Breast epithelium (tissue), 4 donors: ENCODE results near the gene TRIM67. TPM values are rescaled to one million over a fixed set of nuclear protein-coding genes. Genes with fewer than 3 reads are reported as not detected.

Source experiments
- DNase-seq, 2 donors: peaks; one replicate each; pipeline ENCODE4 v3.0.0-alpha.2; 2019; ENCODE audit warnings: low spot score in 2 of 2
- H3K27ac ChIP-seq, 2 donors: fragments of 200-600 bp; sonication (generic) in 1 of 2; one replicate each; pipeline ENCODE4 v1.5.1; 2016 to 2019; ENCODE audit warnings: mild to moderate bottlenecking in 1 of 2
- H3K27me3 ChIP-seq, 2 donors: fragments of 200-600 bp; sonication (generic) in 1 of 2; one replicate each; pipeline versions ENCODE4 v1.5.1 to v1.6.0; 2017 to 2019; ENCODE audit warnings: control low read depth in 1 of 2, mild to moderate bottlenecking in 1 of 2
- H3K36me3 ChIP-seq: fragments of 200-600 bp; one replicate; pipeline ENCODE4 v1.5.1; 2019
- H3K4me1 ChIP-seq, 2 donors: fragments of 200-600 bp; sonication (generic); one replicate each; pipeline ENCODE4 v1.5.1; 2016 to 2019; ENCODE audit warnings: control low read depth in 1 of 2
- H3K4me3 ChIP-seq, 3 donors: fragments of 200-600 bp; sonication (generic); 1 replicate in 2 of 3; 2 replicates in 1 of 3; pipeline ENCODE4 v1.5.1; 2016 to 2019; ENCODE audit warnings: mild to moderate bottlenecking in 3 of 3, moderate library complexity in 2 of 3
- H3K9me3 ChIP-seq, 2 donors: fragments of 200-600 bp; sonication (generic) in 1 of 2; one replicate each; pipeline ENCODE4 v1.5.1; 2016 to 2019; ENCODE audit warnings: control low read depth in 1 of 2
- POLR2A ChIP-seq: fragments of 450-650 bp; IDR thresholded peaks from one replicate; pipeline ENCODE4 v1.6.1; 2016; ENCODE audit warnings: antibody characterized with exemption, mild to moderate bottlenecking, moderate library complexity
- POLR2AphosphoS5 ChIP-seq, 3 donors: sonication (generic); formaldehyde crosslinking; IDR thresholded peaks; one replicate each; pipeline ENCODE4 v1.6.1; 2017; ENCODE audit warnings: antibody characterized with exemption in 3 of 3
- intact Hi-C: fragments of 100-400 bp; cut with DNase I; formaldehyde crosslinking; loops from one replicate; pipeline ENCODE4 v1.15.1; 2023; ENCODE audit warnings: low total_unique reads
- total RNA-seq, 3 donors: library from RNA; depleted of rRNA; stranded (reverse); fragments of >200 nt; gene quantifications; one replicate each; pipeline ENCODE4 v1.1.0, GENCODE V29; 2016
- TF ChIP-seq, protein P1 (sequence below), 3 donors: fragments of 450-650 bp; IDR thresholded peaks; one replicate each; pipeline ENCODE4 v1.5.1; 2016 to 2017; ENCODE audit warnings: antibody characterized with exemption in 3 of 3, mild to moderate bottlenecking in 3 of 3, moderate library complexity in 3 of 3

TRIM67 gene
- total RNA-seq, 3 donors from 2014 or later, result not detected

DNA sequence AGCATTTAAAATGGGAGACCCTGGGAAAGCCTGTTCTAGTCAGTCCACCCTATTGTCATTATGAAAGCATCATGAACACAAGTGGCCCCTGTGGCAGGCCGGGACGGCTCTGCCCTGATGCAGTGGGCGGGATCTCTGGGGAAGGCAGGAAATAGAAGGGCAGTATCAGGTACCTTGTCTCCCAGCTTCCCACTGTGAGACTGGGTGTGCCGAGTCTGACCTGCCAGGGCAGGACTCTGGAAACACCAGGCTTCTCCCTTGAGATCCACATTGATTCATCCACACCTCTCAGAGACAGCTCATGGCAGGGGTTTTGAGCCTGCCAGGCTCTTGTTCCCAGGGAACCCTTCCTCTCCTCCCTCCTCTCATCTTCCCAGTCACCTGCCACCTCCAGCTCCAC, 54.6 kb downstream of the TRIM67 start:
- no peaks in the 10 kb centered on the region for H3K27me3 ChIP-seq
- intact Hi-C loops, result no loop called here
- no peaks in the 10 kb centered on the region for H3K9me3 ChIP-seq
- TF ChIP-seq POLR2A (no peak), POLR2AphosphoS5 (IDR thresholded peaks at IDR 0.05) (no peak)
- TF ChIP-seq, protein P1, sequence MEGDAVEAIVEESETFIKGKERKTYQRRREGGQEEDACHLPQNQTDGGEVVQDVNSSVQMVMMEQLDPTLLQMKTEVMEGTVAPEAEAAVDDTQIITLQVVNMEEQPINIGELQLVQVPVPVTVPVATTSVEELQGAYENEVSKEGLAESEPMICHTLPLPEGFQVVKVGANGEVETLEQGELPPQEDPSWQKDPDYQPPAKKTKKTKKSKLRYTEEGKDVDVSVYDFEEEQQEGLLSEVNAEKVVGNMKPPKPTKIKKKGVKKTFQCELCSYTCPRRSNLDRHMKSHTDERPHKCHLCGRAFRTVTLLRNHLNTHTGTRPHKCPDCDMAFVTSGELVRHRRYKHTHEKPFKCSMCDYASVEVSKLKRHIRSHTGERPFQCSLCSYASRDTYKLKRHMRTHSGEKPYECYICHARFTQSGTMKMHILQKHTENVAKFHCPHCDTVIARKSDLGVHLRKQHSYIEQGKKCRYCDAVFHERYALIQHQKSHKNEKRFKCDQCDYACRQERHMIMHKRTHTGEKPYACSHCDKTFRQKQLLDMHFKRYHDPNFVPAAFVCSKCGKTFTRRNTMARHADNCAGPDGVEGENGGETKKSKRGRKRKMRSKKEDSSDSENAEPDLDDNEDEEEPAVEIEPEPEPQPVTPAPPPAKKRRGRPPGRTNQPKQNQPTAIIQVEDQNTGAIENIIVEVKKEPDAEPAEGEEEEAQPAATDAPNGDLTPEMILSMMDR (IDR thresholded peaks at IDR 0.05), result no peak
- no peak for DNase-seq
- no peak overlapping the region for H3K4me3 ChIP-seq
- no peaks in the 10 kb centered on the region for H3K36me3 ChIP-seq
- no peaks in the 10 kb centered on the region for H3K4me1 ChIP-seq
- no peak overlapping the region for H3K27ac ChIP-seq

DNA sequence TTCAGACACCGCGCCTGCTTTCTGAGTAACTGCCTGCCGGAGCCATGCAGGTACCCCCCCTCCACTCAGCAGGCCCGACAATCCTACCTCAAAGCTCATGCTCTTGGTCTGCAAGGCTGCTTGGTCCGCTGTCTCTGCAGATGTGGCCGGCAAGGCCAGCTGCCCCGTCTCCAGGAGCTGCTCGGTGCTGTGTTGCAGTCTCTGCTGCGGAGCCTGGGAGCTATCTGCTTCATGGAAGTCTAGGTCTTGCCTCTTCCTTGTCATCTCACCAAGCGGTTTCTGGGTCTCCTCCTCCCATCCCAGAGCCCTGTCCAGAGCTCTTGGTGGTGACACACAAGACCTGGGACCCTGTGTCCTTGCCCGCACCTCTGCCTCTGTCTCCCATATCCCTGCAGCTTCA, 55.2 kb downstream of the TRIM67 start:
- no peaks in the 10 kb centered on the region for H3K36me3 ChIP-seq
- TF ChIP-seq, protein P1 (IDR thresholded peaks at IDR 0.05), result no peak
- no peak for TF ChIP-seq POLR2A
- no peak for TF ChIP-seq POLR2AphosphoS5 (IDR thresholded peaks at IDR 0.05)
- no peaks in the 10 kb centered on the region for H3K4me1 ChIP-seq
- no peak for DNase-seq
- no peaks in the 10 kb centered on the region for H3K9me3 ChIP-seq
- H3K27me3 ChIP-seq, result no peaks in the 10 kb centered on the region
- no peak overlapping the region for H3K4me3 ChIP-seq
- intact Hi-C loops, result no loop called here
- H3K27ac ChIP-seq, result no peak overlapping the region

DNA sequence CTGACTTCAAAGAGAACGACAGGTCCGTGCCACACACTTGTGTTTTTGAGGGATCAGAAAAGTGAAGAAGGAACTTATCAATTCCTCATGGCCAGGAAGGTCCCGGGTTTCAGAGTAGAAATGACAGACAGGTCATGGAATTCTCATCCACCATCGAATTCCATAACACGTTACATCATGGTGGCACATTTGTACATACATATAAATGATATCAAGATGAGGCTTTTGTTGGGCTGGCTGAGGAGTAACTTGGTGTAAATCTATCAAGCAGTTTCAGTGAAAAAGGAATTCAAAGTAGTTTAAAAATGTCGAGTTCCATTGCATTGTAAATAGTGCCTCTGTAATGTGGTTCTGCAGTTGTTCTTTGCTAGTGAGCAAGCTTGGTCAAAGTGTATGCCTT, 56.2 kb downstream of the TRIM67 start:
- TF ChIP-seq POLR2AphosphoS5 (IDR thresholded peaks at IDR 0.05) (no peak), POLR2A (no peak)
- TF ChIP-seq, protein P1 (IDR thresholded peaks at IDR 0.05), result no peak
- H3K4me3 ChIP-seq, result no peak overlapping the region
- DNase-seq, result no peak
- H3K4me1 ChIP-seq, result no peaks in the 10 kb centered on the region
- no peaks in the 10 kb centered on the region for H3K27me3 ChIP-seq
- H3K27ac ChIP-seq, result no peak overlapping the region
- intact Hi-C loops, result no loop called here
- no peaks in the 10 kb centered on the region for H3K36me3 ChIP-seq
- H3K9me3 ChIP-seq, result no peaks in the 10 kb centered on the region

DNA sequence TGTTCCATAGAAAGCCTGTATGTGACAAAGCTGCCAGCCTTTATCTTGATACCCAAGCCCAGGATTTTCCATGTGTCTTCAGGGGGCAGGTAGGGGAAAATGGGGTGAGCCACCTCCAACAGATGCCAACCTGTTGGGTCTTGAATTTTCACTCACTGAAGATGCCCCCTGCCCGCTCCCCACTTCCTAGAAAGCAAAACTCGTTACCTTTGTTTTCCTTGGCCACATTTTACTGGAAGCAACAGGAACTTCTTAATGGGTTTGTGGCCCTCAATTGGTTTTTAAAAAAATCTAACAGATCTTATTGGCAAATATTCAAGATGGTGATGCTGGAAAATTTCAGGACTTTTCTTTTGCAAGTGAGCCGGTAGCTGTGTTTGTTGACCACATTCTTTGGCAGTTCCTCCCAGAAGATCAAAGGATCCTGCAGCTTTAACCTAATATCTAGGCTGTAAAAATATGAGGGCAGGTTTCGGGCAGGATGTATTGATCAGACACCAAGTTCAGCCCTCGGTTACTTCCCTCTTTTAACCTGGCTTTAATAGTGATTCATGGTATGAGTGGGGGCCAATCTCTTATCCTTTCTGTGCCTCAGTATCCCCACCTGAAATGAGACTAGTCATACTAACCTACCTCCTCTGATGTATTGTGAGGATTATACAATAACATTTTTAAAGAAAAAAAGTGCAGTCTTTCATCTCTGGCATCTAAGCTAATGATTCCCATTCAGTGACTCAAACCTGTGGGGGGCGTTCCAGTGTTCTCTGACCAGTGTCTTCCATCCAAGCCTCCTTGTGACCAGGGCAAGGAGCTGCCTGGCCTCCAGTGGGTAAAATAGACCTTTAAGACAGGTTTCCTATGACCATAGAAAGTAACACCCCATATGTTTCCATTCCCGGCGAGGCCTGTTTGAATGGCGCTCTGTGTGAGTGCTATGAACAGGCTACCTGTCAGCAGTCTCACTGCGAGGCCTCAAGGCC, 57.9 kb downstream of the TRIM67 start:
- H3K27ac ChIP-seq, result no peak overlapping the region
- DNase-seq, result no peak
- no peak overlapping the region for H3K4me3 ChIP-seq

DNA sequence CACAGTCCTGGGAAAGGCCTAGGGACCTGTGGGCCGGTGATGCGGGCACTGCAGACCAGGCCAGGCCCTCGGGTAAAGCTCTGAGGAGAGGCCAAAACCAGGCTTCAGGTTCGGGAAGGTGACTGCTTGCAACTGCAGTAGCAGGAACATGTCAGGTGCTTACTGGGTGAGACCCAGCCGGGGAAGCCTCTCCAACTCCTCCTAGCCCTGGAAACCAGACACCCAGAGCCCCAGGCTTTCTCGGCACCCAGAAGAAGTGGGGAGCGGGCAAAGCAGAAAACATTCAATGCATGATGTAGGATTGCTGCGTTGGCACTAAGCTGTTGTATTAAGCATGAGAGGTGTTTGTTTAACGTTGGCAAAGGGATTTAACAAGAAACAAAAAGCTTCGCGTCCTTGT, 58.9 kb downstream of the TRIM67 start:
- intact Hi-C loops, result no loop called here
- no peak overlapping the region for H3K27ac ChIP-seq

More for the DNA sequence above, 57.9 kb downstream of the TRIM67 start:
- TF ChIP-seq POLR2AphosphoS5 (IDR thresholded peaks at IDR 0.05) (no peak), POLR2A (no peak)
- TF ChIP-seq, protein P1 (IDR thresholded peaks at IDR 0.05), result no peak
- Histone ChIP-seq H3K9me3 (no peaks in the 10 kb centered on the region), H3K27me3 (no peaks in the 10 kb centered on the region), H3K36me3 (peaks cover 6% of the 10 kb centered on the region), H3K4me1 (no peaks in the 10 kb centered on the region)
- intact Hi-C loops, result no loop called here

More for the DNA sequence above, 58.9 kb downstream of the TRIM67 start:
- Histone ChIP-seq H3K36me3 (peaks cover 6% of the 10 kb centered on the region), H3K9me3 (no peaks in the 10 kb centered on the region), H3K4me1 (no peaks in the 10 kb centered on the region), H3K27me3 (no peaks in the 10 kb centered on the region), H3K4me3 (no peak overlapping the region)
- TF ChIP-seq, protein P1 (IDR thresholded peaks at IDR 0.05), result no peak
- TF ChIP-seq POLR2AphosphoS5 (IDR thresholded peaks at IDR 0.05) (no peak), POLR2A (no peak)
- DNase-seq, result no peak
